Right hindlimb (tissue), 1 donor: Measurements from ENCODE around the gene RPS24.
"Not testable (repeated sequence)": the region's sequence is repeated elsewhere in the genome, so short reads cannot be mapped to it uniquely, and the experiment has no call there.

Source experiments
- DNase-seq: peaks from one replicate; pipeline ENCODE4 v3.0.0-alpha.2; 2018

RPS24 gene

DNA sequence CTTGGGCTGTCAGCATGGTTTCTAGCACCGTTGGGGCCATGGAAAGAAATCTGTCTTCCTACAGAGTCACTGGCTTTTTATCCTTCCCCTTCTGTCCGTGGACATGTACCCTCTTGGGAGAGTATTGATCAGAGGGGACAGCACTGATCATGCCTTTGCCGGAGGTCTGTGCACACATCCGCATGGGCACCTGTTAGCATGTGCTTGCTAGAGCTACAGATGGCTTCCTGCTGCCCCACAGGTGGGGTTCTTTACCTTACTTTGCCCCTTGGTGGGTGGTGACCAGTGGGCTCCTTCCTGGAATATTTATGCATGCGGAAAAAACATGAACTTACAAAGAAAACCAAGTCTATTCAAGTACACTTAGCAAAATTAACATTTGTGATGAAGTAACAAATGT, 24.9 kb downstream of the RPS24 start:
- no peak for DNase-seq

DNA sequence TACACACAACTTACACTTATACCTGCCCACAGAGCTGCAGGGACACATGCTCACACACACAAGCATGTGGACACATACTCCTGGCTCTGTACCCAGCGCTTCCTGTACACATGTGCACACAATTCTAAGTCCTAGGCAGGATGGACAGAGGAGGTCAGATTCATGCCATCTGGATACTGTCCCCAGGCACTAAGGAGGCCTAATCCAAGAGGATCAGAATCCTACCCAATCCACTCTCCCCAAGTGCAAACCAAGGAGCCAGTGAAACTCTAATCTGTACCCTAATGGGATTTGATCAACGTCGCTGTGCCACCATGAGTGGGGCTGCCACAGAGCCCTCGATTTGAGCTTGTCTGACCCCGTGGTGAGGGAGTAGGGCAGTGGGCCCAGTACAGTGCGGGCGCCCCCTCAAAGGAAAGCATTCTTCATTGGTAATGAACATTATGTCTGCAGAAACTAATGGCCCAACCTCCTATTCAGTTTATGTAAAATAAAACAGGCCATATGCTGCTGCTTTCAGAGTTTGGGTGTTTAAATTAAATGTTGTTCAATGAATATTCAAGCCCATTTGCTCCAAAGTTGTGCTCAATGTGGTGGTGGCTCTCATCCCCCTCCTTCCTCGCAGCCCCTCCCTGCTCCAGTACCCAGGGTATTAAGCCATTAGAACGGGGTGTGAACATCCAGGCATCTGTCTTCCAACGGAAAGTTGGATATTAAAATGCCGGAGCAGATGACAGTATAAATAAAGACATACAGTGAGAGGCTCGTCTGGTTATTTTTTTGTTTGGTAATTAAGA, 26.4 kb downstream of the RPS24 start:
- DNase-seq = no peak

DNA sequence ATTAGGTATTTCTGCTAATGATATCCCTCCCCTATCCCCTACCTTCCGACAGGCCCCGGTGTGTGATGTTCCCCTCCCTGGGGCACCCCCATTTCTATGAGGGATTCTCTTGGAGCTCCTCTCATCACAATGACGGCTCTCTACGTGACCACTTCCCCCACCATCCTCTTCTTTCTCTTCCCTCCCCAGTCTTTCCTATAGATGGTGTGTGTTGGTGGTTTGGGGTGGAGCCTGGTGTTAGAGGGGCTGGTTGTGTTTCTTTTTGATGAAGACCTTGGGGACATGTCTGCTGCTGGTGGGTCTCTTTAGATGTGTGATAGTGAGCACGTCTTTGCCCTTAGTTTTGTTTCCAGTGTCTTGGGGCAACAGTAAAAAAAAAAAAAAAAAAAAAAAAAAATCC, 28.6 kb downstream of the RPS24 start:
- DNase-seq = no peak

DNA sequence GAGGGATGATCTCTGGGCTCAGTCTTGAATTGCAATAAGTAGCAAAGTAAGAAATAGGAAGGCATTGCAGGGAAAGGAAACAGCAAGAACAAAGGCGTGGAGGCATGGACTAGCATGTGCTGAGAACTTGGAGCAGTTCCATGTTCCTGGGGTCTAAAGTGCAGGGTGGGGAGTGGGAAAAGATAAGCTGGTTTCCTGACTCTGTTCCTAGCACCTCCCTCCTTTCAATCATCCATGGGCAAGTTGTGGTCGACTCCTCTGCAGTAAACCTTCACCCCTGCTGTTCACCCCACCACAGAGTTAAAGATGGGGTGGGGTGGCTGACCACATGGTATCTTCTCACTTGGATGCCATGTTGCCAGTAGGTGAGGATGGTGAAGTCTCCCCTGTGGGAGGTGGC, 29.6 kb downstream of the RPS24 start:
- DNase-seq = no peak

DNA sequence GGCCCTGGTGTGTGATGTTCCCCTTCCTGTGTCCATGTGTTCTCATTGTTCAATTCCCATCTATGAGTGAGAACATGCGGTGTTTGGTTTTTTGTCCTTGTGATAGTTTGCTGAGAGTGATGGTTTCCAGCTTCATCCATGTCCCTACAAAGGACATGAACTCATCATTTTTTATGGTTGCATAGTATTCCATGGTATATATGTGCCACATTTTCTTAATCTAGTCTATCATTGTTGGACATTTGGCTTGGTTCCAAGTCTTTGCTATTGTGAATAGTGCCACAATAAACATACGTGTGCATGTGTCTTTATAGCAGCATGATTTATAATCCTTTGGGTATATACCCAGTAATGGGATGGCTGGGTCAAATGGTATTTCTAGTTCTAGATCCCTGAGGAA, 31.3 kb downstream of the RPS24 start:
- DNase-seq = not testable (repeated sequence)

DNA sequence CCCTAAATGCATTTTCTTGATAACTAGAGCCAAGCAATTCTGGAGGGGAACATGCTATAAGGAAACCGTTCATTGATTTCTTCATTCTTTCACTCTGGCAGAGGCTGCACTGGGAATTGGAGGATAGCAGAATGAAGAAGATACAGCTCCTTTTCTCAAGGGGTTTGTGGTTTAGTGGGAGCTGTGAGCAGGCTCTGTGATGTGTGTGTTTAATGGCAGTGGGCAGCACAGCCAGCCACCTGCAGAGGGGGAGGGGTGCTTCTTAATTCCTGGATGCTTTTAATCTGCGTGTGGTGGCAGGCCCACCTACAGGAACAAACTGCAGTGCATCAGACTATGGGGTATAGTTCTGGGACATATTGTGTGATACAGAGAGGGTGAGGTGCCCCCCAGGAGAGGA, 31.9 kb downstream of the RPS24 start:
- DNase-seq = no peak

DNA sequence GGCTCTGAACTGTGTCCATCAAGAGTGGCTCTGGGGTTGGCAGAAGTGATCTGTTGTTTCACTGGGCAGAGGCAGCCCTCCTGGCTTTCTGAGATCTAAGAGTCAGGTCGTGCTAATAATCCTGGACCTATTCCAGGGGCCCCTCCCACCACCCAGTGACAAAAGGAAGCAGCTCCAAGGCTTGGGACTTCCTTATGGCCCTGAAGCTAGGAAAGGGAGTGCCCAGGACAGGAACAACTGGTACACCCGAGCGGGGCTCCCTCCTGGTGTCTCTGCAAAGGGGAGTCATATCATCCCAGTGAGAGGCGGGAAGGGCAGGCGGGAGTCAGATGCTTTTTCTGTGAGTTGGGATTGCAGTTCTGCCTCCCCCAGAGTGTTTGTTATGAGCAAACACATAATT, 32.3 kb downstream of the RPS24 start:
- no peak for DNase-seq

DNA sequence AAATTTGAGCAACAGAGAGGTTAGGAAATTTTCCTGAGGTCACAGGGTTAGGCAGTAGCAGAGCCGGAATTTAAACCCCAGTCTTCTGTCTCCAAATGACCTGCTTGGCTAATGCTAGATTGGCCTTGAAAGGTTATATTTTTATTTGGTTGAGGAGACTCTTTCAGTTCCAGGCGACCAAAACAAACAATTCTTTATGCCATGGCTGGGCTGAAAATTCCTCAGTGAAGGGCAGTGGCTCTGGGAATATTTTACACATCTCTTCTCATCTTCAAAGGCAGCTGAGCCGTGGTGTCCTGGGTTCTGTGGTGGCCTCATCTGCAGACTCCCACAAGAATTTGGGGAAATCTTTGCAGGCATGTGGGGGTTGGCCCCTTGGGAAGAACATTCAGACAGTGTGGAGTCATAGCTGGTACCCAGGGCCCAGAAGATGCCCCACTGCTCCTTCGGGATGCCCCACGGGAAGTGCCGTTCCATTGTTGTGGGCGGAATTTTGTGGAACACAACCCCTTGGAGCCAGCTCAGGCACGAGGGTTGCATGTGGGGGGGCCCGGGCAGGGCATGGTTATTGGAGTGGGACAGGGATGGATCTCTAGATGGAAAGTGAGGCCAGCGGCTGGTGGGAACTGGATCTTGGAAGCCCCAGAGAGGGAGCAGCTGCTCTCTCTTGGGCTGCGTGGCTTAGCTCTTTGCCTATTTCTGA, 33.2 kb downstream of the RPS24 start:
- no peak for DNase-seq

DNA sequence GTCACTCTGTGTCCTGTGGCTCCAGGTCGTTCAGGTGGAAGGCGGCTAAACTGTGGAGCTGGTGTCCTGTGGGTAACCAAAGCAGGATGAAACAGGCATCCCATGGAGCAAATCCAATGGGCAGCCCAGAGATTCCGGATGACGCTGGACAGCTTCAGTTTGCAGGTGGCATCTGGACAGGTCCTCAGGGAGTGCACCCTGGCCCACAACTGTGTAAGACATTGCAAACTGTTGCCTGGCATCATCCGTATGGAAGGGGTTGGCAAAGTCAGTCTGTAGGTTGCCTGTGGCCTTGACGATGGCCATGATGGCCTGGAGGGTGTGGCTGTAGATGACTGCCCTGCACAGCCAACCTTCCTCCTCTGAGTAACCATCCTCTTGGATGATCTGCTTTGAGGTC, 35.5 kb downstream of the RPS24 start:
- no peak for DNase-seq

DNA sequence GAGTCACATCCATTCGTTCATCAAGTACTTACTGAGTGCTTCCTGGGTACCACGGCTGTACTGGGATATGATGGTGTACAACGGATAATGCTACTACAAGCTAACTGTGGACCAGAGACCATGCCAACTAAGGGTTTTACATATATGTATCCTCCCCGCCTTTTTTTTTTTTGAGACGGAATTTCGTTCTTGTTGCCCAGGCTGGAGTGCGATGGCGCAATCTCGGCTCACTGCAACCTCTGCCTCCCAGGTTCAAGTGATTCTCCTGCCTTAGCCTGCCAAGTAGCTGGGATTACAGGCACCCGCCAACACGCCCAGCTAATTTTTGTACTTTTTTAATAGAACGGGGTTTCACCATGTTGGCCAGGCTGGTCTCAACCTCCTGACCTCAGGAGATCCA, 36.4 kb downstream of the RPS24 start:
- DNase-seq = not testable (repeated sequence)

DNA sequence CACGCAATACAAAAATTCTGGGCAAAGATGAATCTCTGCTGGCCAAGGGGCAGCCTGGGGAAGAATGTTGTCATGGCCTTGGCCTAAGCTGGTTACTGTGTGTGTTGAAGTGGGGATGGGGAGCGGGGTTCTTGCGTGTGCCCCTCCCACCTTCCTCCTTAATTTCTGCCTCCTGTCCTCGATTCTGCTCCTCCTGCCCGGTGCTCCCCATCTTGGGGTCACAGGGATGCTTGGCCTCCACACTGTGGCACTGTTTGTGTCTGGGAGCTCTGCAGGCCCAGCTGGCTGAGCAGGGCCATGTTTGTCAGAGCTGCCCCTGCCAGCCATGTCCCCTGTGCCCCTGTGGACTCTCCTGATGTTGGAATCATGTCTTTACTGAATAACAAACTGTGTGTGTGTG, 37.1 kb downstream of the RPS24 start:
- no peak for DNase-seq

DNA sequence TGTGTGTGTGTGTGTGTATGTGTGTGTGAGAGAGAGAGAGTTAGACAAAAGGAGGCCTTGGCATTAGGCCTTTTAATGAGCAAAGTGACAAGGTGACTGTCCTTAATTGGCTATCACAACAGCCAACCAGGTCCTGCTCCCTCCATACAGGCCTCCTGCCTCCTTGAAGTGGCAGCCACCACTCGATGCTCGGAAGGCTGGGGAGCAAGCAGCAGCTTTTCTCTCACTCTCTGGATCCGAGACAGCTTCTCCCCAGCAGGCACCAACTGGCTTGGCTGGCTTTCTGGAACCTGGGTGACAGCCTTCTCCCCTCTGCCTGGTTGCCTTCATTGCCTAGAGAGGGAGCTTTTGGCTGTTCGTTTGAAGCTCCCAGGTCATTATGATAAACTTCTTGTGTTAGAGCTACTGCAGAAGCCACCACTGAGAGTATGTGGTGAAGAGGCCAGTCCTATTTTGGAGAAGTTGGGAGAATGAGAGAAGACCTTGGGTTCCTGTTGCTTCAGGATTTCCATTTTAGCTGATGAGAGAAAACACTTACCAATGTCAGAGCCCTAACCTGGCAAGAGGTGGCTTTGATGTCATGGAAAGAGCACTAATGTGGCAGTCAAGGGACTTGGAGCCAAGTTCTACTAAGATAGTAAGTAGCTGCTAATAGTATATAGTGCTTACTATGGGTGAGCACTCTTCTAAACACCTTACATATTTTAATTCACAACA, 37.6 kb downstream of the RPS24 start:
- no peak for DNase-seq

DNA sequence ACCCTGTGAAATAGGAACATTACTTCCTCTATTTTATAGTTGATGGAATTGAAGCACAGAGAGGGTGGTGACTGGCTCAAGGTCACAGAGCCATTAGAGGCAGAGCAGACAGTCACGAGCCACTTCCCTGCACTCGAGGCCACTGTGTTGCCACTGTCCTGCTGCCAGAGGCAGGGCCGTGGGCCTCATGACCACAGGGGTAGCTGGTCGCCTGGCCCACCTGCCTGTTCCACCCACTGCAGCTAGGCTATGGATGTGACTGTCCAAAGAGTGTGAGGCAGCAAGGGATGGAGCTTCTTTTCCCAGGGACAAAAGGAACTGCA, 38.2 kb downstream of the RPS24 start:
- no peak for DNase-seq

DNA sequence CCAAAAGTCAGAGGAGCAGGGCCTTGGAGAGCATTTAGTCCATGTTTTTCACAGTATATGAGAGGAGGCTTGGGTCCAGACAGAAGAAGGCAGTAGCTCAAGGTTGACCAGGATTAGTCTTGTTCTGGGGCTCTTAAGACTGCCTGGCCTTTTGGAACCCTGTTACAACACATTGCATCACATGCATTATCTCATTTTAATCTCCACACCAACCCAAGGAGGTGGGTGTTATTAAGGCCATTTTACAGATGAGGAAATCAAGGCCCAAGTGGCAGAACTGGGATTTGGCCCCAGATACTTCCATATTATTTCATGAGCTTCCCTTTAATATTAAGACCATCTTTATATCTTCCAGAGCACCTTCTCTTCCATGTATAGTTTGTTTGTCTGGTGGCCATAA, 38.8 kb downstream of the RPS24 start:
- no peak for DNase-seq

DNA sequence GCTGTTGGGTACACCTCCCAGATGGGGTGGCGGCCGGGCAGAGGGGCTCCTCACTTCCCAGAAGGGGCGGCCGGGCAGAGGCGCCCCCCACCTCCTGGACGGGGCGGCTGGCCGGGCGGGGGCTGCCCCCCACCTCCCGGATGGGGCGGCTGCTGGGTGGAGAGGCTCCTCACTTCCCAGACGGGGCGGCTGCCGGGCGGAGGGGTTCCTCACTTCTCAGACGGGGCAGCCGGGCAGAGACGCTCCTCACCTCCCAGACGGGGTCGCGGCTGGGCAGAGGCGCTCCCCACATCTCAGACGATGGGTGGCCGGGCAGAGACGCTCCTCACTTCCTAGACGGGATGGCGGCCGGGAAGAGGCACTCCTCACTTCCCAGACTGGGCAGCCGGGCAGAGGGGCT, 42.1 kb downstream of the RPS24 start:
- DNase-seq = not testable (repeated sequence)

DNA sequence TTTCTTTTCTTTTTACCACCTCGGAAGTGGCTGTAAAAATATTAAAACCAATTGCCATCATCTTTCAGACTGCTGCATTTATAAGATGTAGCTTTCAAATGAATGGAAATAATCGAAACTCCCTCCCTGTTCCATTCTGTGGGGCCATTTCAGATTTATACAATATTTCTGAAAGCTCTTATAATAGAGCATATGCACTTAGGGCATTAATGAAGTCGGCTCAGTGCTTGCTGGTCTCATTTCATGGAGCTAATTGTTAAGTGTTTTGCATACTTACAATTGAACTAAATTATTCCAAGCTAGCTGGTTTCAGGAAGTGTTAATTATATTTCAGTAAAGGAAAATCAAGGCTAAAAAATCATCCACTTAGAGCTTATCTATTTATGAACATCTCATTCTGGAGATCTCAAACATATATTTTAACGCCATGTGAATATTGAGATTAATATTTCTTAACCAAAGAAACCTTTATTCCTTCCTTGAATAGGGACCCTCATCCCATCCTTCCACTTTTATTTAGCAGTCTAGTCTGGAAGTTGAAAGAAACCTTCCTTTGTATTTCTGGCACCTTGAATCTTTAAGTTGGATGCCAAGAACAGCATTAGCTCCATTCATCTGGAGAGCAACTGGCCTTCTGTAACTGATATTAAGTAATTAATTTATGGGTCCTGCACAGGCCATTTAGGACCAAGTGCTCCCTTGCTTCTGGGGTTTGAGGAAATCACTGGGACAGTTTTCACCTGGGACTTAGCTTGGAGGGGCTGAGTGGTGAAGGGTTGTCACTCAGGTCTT, 45.1 kb downstream of the RPS24 start:
- DNase-seq = no peak

DNA sequence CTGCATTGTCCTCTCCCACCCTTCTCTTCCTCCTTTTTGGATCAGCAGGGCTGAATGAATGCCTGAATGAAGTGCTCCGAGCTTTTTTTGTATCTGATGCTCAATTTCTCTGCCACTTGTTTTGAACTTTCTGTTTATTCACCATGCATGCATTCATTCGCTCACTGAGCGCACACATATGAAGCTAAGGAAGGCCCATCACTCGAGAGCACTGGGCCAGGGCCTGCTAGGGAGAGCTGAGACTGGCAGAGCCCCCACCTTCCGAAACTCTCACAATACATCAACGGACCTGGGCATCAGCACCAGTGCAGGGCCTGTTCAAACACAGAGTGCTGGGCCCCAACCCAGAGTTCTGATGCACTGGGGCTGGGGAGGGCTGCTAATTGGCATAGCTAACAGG, 45.7 kb downstream of the RPS24 start:
- no peak for DNase-seq

DNA sequence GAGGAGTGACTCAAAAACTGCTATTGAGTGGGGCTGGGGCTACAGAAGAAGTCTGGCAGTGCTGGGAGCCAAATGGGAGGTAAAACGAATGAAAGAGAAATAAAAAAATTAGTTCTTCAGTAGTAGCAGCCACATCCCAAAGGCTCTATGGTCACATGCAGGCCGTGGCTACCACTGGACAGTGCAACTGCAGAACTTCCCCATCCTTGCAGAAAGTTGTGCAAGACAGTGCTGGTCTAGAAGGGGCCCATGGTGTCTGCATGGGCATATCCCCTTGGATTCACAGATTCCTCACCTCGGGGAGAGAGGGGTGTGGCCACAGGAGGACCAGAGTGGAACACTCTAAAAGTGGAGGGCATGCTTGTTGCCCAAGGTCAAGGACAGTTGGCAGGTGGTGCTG, 47.6 kb downstream of the RPS24 start:
- no peak for DNase-seq

DNA sequence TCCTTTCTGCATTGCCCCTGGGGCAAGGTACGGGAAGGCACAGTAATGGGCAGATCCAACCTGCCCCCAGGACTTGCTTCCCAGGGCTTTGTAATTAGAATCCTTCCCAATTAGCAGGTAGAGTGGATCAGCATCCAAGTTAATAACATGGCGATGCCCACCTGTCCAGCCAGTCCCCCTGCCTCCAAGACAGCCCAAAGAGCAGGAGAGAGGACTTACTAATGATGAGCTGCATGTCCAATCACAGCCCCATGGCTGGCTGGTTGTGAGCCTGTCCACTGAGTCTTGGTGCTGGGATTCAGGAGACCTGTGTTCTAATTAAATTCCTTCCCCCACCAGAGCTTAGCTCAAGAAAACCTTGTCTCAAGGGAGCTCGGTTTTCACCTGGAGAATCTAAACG, 49.0 kb downstream of the RPS24 start:
- DNase-seq = no peak
